OCI-LY7 (cell line): ENCODE measurements around the gene MAFF. TPM values are rescaled to one million over a fixed set of nuclear protein-coding genes. Genes with fewer than 3 reads are reported as not detected.

Source experiments
- BruUV-seq: library from RNA; stranded (reverse); fragments of 400-500 nt; replicated peaks from 2 replicates; lab custom pipeline; 2021; lab: Mats Ljungman, UMichigan
- CTCF ChIA-PET: fragments of 300-600 bp; sonication (Branson Sonifier 250); formaldehyde crosslinking; loops from one replicate; lab custom pipeline; 2022; ENCODE audit warnings: antibody characterized with exemption; ENCODE audit not compliant: unreplicated experiment; lab: Charles Lee
- POLR2A ChIA-PET: fragments of 300-600 bp; sonication (Branson Sonifier 250); formaldehyde crosslinking; loops from one replicate; lab custom pipeline; 2022; ENCODE audit warnings: antibody characterized with exemption; lab: Charles Lee
- DNase-seq: peaks from one replicate; pipeline ENCODE4 v3.0.0-alpha.2; 2015; ENCODE audit warnings: low spot score
- H2AFZ ChIP-seq: fragments of 200-600 bp; sonication (generic), shearing (Covaris generic); 2 replicates; pipeline ENCODE4 v1.6.1; 2014; ENCODE audit warnings: mild to moderate bottlenecking, antibody characterized with exemption, low read length, moderate library complexity
- H3K27ac ChIP-seq: fragments of 200-600 bp; sonication (generic); 2 replicates; pipeline ENCODE4 v1.5.1; 2014; ENCODE audit warnings: mixed run types, low read depth, mild to moderate bottlenecking, moderate library complexity, low read length, inconsistent platforms; ENCODE audit not compliant: poor library complexity, severe bottlenecking
- H3K36me3 ChIP-seq: fragments of 200-600 bp; sonication (generic); 2 replicates; pipeline ENCODE4 v1.6.1; 2014; ENCODE audit warnings: mild to moderate bottlenecking, antibody characterized with exemption, low read length, moderate library complexity, mixed read lengths; ENCODE audit not compliant: insufficient read depth
- H3K4me1 ChIP-seq: fragments of 200-600 bp; sonication (generic); 2 replicates; pipeline ENCODE4 v1.5.1; 2014; ENCODE audit warnings: mild to moderate bottlenecking, low read length; ENCODE audit not compliant: insufficient read depth, poor library complexity, severe bottlenecking
- H3K4me2 ChIP-seq: fragments of 200-600 bp; sonication (generic); 2 replicates; pipeline ENCODE4 v1.6.1; 2014; ENCODE audit warnings: mild to moderate bottlenecking, low read length
- H3K4me3 ChIP-seq: fragments of 200-600 bp; sonication (generic); 2 replicates; pipeline ENCODE4 v1.5.1; 2014; ENCODE audit warnings: mild to moderate bottlenecking, low read depth, low read length; ENCODE audit not compliant: poor library complexity, severe bottlenecking
- H3K79me2 ChIP-seq: fragments of 200-600 bp; sonication (generic); 2 replicates; pipeline ENCODE4 v1.6.1; 2016; ENCODE audit warnings: low read depth, mild to moderate bottlenecking, low read length, moderate library complexity, mixed read lengths; ENCODE audit not compliant: insufficient read depth
- H3K9me2 ChIP-seq: fragments of 200-600 bp; sonication (generic); 2 replicates; pipeline ENCODE4 v1.6.1; 2016; ENCODE audit warnings: mild to moderate bottlenecking, low read length, mixed read lengths; ENCODE audit not compliant: insufficient read depth
- H3K9me3 ChIP-seq: fragments of 200-600 bp; sonication (generic); 2 replicates; pipeline ENCODE4 v1.6.1; 2014; ENCODE audit warnings: mild to moderate bottlenecking, mixed run types, low read length, mixed read lengths
- H4K20me1 ChIP-seq: fragments of 200-600 bp; sonication (generic); 2 replicates; pipeline ENCODE4 v1.6.1; 2014; ENCODE audit warnings: mild to moderate bottlenecking, antibody characterized with exemption, low read length, moderate library complexity, mixed read lengths; ENCODE audit not compliant: insufficient read depth
- CTCF ChIP-seq: fragments of 200-600 bp; sonication (generic); conservative IDR thresholded peaks from 2 replicates; pipeline ENCODE4 v1.5.1; 2014; ENCODE audit warnings: mild to moderate bottlenecking, antibody characterized with exemption, low read length, moderate library complexity, mixed read lengths
- EZH2phosphoT487 ChIP-seq: fragments of 200-600 bp; sonication (generic); IDR thresholded peaks from 2 replicates; pipeline ENCODE4 v1.6.1; 2018; ENCODE audit warnings: low read depth, borderline replicate concordance, mild to moderate bottlenecking, mixed run types, antibody characterized with exemption, low read length, moderate library complexity, mixed read lengths
- intact Hi-C: fragments of 100-400 bp; cut with micrococcal nuclease; formaldehyde crosslinking; loops from one replicate; pipeline ENCODE4 v1.10.0; 2022; ENCODE audit not compliant: unreplicated experiment
- total RNA-seq, 2 experiments: library from RNA; depleted of rRNA in 1 of 2; stranded (reverse); fragments of >200 nt in 1 of 2; shearing (Covaris generic) in 1 of 2; gene quantifications; 2 replicates each; pipeline ENCODE4 v1.2.3, GENCODE V29; 2014 to 2022

The MAFF gene
- total RNA-seq, 2 experiments from 2014 or later, result 3.4 to 3.8 TPM

GRCh38 chr22:38171927-38172831 is 29.6 kb upstream of the MAFF start:
- intact Hi-C loops, result no loop called here
- DNase-seq, result peak; percentile 22
- no peaks in the 10 kb centered on the region for H3K79me2 ChIP-seq
- ChIA-PET CTCF (no interaction called here), POLR2A (interaction anchor here (1.0 to 1.9 kb wide), 2 partner anchors 10 to 29 kb away, joined by 3 to 5 read pairs; partner anchors contain the start of genes MAFF and PLA2G6)
- TF ChIP-seq EZH2phosphoT487 (no peak), CTCF (no peak)
- no TSS peak for BruUV-seq
- no peak overlapping the region for H2AFZ ChIP-seq
- no peaks in the 10 kb centered on the region for H3K36me3 ChIP-seq
- H3K9me2 ChIP-seq, result no peaks in the 10 kb centered on the region
- no peak overlapping the region for H3K4me3 ChIP-seq
- peaks cover 14% of the 10 kb centered on the region for H3K4me1 ChIP-seq
- no peaks in the 10 kb centered on the region for H4K20me1 ChIP-seq
- peak overlapping the region; percentile 28; the same call in 1 of the 2 replicates for H3K4me2 ChIP-seq
- no peaks in the 10 kb centered on the region for H3K9me3 ChIP-seq
- H3K27ac ChIP-seq, result no peak overlapping the region

GRCh38 chr22:38172832-38173640 is 28.8 kb upstream of the MAFF start:
- no peaks in the 10 kb centered on the region for H3K79me2 ChIP-seq
- intact Hi-C loops, result no loop called here
- no TSS peak for BruUV-seq

More at GRCh38 chr22:38172832-38173640, 28.8 kb upstream of the MAFF start:
- Histone ChIP-seq H3K9me2 (no peaks in the 10 kb centered on the region), H4K20me1 (no peaks in the 10 kb centered on the region), H3K9me3 (no peaks in the 10 kb centered on the region), H3K27ac (no peak overlapping the region), H3K36me3 (no peaks in the 10 kb centered on the region), H3K4me2 (no peak overlapping the region), H3K4me3 (no peak overlapping the region), H2AFZ (no peak overlapping the region), H3K4me1 (peaks cover 14% of the 10 kb centered on the region)
- POLR2A ChIA-PET, result no interaction called here
- CTCF ChIA-PET, result no interaction called here
- TF ChIP-seq CTCF, result no peak
- no peak for TF ChIP-seq EZH2phosphoT487
- no peak for DNase-seq
